SU-DHL-6 (cell line): ENCODE measurements around the gene MROH2B.

Experiments used
- EZH2phosphoT487 ChIP-seq: fragments of 200-600 bp; sonication (generic), shearing (Covaris generic); conservative IDR thresholded peaks from 2 replicates; pipeline ENCODE4 v1.6.1; 2018; ENCODE audit warnings: mild to moderate bottlenecking, antibody characterized with exemption, low read length, moderate library complexity, mixed read lengths
- TF ChIP-seq, protein P1 (sequence below): fragments of 200-600 bp; sonication (generic); IDR thresholded peaks from one replicate; pipeline ENCODE4 v1.5.1; 2017; ENCODE audit warnings: antibody characterized with exemption, mild to moderate bottlenecking, low read length, moderate library complexity; ENCODE audit not compliant: insufficient read depth, poor library complexity, severe bottlenecking

DNA sequence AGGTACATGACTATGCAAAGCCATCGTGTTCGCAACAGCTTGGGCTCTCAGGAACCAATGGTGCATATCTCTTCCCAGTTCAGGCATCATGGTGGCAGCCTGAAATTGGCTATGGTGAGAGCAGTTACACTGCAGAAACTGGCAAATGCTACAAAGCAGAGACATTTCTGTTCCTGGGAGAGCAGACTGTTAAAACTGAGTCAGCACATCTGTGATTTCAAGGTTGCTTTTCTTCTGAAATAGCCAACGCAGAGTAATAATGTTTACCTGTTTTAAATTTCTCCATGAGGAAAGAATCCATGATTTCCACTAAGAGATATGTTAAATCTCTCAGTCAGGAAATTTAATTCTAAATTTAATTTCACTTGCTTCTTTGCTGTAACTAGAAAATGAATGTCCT is 114.1 kb downstream of the MROH2B start:
- TF ChIP-seq, protein P1, sequence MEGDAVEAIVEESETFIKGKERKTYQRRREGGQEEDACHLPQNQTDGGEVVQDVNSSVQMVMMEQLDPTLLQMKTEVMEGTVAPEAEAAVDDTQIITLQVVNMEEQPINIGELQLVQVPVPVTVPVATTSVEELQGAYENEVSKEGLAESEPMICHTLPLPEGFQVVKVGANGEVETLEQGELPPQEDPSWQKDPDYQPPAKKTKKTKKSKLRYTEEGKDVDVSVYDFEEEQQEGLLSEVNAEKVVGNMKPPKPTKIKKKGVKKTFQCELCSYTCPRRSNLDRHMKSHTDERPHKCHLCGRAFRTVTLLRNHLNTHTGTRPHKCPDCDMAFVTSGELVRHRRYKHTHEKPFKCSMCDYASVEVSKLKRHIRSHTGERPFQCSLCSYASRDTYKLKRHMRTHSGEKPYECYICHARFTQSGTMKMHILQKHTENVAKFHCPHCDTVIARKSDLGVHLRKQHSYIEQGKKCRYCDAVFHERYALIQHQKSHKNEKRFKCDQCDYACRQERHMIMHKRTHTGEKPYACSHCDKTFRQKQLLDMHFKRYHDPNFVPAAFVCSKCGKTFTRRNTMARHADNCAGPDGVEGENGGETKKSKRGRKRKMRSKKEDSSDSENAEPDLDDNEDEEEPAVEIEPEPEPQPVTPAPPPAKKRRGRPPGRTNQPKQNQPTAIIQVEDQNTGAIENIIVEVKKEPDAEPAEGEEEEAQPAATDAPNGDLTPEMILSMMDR, result no peak
- no peak for TF ChIP-seq EZH2phosphoT487
